ENCODE measurements around the gene NFU1. TPM values are rescaled to one million over a fixed set of nuclear protein-coding genes. Genes with fewer than 3 reads are reported as not detected.
"Not testable (repeated sequence)": the region's sequence is repeated elsewhere in the genome, so short reads cannot be mapped to it uniquely, and the experiment has no call there.

The NFU1 gene
- total RNA-seq, 1 donor from 2014 or later: 26.6 TPM

DNA sequence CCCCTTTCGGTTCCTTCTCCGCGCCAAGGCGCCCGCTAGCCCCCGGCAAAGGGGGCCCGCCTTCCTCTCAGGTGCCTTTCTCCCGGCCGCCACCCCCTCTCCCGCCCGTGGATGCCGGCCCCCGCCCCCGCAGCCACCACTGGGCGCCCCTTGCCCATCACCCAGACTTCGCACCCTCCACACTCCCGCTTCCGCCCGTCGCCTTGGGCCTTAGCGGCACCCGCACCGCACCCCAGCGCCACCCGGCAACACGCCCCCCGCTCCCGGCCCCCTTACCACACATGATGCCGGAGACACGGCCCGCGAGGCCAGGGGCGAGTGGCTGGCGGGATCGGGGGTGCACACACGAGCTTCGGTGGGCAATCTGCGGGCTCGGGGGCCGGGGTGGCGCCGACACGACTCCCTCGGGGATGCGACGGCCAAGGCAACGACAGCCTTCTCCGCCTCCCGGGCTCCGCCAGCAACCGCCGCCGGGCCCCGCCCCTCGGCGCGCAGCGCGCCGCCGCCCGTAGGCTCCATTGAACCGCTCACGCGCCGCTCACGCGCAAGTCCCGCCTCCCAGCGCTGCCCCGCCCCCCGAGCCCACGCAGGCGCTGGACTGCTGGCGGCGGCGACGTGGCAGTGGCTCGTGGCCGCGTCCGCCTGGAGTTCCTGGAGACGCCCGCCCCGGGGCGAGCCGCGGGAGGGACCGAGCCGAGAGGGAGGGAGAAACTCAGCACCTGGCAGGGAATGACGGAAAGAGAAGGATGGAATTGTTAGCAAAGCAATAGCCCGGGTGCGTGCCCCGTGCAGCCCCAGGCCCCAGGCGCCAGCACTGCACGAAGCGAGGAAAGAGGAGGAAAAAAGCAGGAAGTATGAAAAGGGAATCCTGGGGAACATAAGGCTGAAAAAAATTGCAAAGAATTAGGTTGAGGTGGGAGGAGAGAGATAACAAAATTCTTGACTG lies 50.2 kb downstream of the NFU1 start, which contains the start of gene GFPT1:
Gene GFPT1, minus strand, starts transcription at position 439 of the 946 bp plus-strand sequence. Its CDS starts 156 bp downstream, at position 283.
- peak; percentile 98 for ATAC-seq

GRCh38 chr2:69386360-69386759 lies 50.9 kb downstream of the NFU1 start:
- ATAC-seq: no peak

- ATAC-seq: peak; percentile 26
Measured at GRCh38 chr2:69385443-69386151, 51.6 kb downstream of the NFU1 start.

- no peak for ATAC-seq
Measured at GRCh38 chr2:69384618-69385081, 52.6 kb downstream of the NFU1 start.

DNA sequence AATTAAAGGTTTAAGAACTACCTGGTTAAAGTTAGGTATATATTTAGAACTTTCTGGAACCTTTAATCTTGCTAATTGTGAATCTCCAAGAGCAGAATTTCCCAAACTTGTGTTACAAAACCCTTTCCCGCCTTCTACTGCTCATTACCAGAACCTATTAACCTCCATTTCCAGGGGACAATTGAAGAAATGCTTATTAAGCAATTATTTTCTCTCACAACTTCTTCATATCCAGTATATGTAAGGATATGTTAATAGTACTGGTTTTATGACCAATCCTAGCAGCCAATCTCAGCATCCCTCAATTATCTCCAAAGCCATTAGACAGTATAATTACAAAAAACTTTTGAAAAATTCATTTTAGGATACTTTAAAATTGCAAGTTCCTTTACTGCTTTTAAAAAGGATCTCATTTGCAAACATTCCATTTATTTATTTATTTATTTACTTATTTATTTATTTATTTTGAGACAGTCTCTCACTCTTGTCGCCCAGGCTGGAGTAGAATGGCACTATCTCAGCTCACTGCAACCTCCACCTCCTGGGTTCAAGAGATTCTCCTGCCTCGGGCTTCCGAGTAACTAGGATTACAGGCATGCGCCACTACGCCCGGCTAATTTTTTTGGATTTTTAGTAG lies 53.9 kb downstream of the NFU1 start:
- ATAC-seq: no peak

GRCh38 chr2:69382547-69382946 lies 54.7 kb downstream of the NFU1 start:
- ATAC-seq: no peak

GRCh38 chr2:69381337-69381737 lies 55.9 kb downstream of the NFU1 start:
- no peak for ATAC-seq

- ATAC-seq: no peak
Measured at GRCh38 chr2:69380072-69380917, 56.9 kb downstream of the NFU1 start.

- ATAC-seq: no peak
Measured at GRCh38 chr2:69376403-69376802, 60.8 kb downstream of the NFU1 start.

DNA sequence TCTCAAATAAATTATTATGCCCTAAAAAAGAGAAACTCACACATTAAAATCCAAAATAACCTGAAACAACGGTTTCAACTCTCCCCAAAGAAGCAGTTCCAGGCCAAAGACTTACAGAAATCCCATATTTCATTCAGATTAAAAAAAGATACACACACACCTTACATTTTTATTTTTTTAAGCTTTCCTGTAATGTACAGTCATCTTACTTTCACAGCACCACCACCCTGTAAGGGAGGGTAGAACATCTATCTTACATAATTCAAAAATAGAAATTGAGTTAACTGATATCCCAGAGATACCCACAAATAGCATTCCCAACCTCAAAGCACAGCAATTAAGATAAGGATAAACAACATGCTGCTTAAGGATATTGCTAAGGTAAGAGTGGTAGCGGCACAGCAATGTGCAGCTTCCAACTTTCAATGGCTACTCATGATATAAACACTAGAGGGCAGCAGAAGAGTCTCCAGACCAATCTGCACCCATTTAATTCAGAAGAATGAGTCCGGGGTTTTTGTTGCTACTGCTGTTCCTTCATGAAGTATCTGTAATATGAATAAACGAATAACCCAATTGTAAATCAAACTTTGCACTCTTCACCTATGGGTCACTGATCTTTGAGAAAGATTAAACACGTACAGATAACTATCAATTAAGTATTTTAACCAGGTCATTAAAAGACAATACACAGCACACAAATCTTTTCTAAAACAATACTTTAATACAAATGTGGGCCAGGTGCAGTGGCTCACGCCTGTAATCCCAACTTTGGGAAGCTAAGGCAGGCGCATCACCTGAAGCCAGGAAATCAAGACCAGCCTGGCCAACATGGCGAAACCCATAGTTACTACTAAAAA lies 61.5 kb downstream of the NFU1 start:
- ATAC-seq: peak; percentile 35

- no peak for ATAC-seq
Measured at GRCh38 chr2:69372767-69373166, 64.5 kb downstream of the NFU1 start.

GRCh38 chr2:69369802-69370201 lies 67.4 kb downstream of the NFU1 start:
- ATAC-seq: no peak

DNA sequence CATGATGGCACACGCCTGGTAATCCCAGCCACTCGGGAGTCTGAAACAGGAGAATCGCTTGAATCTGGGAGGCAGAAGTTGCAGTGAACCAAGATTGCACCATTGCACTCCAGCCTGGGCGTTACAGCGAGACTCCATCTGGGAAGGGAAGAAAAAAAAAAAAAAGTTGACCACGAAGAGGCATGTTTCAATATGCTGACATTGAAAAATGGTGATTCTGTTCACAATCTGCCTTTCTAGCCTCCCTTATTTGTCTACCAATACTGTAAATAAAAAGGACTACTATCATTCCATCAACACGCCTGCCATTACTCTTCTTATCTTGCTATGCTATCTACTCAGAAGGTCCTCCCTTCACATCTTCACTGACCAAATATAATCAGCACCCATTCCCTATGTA lies 68.6 kb downstream of the NFU1 start:
- no peak for ATAC-seq

GRCh38 chr2:69359371-69359770 lies 77.9 kb downstream of the NFU1 start:
- no peak for ATAC-seq

DNA sequence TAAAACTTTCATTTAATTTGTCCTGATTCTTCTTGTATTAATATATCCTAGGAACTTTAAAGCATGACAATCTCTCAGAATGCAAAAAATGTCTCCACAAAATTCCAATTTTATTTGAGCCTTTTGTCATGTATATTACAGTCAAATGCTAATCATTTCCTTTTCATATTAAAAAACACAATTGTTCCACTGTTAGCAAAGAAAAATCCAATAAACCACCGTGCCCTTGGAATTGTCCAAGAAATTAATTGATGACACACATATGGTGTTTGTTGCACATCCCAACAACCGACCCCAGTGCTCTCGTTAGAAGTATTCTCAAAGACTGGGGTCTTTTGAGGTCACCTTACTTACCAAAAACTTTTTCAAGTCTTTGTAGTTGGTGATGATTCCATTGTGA lies 78.3 kb downstream of the NFU1 start:
- no peak for ATAC-seq

DNA sequence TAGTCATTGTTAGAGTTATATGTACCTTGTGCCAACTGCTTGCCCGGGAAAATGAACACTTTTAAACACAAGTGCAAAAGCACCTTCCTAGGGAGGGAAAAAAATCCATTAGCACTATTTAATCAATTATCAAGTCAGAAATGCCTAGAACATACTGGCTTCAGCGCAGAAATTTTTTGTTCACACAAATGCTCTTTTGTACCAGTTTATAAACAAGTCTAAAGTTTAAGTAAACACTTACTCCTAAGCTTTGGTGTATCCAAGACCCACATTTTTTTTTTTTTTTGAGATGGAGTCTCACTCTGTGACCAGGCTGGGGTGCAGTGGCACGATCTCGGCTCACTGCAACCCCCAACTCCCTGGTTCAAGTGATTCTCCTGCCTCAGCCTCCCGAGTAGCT lies 80.8 kb downstream of the NFU1 start:
- no peak for ATAC-seq

DNA sequence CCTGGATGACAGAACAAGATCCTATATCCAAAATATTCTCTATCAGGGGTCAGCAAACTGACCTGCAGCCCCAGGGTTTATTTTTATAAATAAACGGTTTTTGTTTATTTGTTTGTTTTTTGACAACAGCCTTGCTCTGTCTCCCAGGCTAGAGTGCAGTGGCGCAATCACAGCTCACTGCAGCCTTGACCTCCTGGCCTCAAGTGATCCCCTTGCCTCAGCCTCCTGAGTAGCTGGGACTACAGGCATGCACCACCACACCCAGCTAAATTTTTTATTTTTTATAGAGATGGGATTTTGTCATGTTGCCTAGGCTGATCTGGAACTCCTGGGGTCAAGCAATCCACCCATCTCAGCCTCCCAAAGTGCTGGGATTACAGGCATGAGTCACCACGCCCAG lies 82.3 kb downstream of the NFU1 start:
- ATAC-seq: not testable (repeated sequence)

GRCh38 chr2:69353360-69353759 lies 83.9 kb downstream of the NFU1 start:
- ATAC-seq: no peak

GRCh38 chr2:69348781-69349180 lies 88.5 kb downstream of the NFU1 start:
- no peak for ATAC-seq
